Posterior cingulate gyrus (tissue), 11 donors: ENCODE results near the gene SLC52A3.
"Not testable (repeated sequence)": the region's sequence is repeated elsewhere in the genome, so short reads cannot be mapped to it uniquely, and the experiment has no call there.

ENCODE experiments used
- DNase-seq, 10 donors: peaks; one replicate each; pipeline versions ENCODE4 v3.0.0 to v3.0.0-alpha.2; 2020 to 2021; ENCODE audit warnings: mixed read lengths in 3 of 10
- intact Hi-C: fragments of 100-400 bp; cut with DNase I; formaldehyde crosslinking; loops from one replicate; pipeline ENCODE4 v1.15.1; 2023

Gene SLC52A3

GRCh38 chr20:768426-768978, at the start of gene SLC52A3:
SLC52A3 (minus strand) TSS chr20:768500; CDS start chr20:765774, 2,726 bp downstream.
- intact Hi-C loops: no loop called here
- DNase-seq: peak in 3 of 10 donors; percentile 31 to 88 (median 76)

- intact Hi-C loops: loop anchor here (1.0 to 10.0 kb wide), 2 partner anchors 140 to 289 kb away; no protein-coding TSS in a partner anchor
- peak in 9 of 10 donors; percentile 42 to 93 (median 62) for DNase-seq
Observed at GRCh38 chr20:815914-816606, 47.8 kb upstream of the SLC52A3 start.

GRCh38 chr20:815226-815625, 46.9 kb upstream of the SLC52A3 start:
- intact Hi-C loops: loop anchor here (10.0 kb wide), 1 partner anchor 290 kb away; no protein-coding TSS in a partner anchor
- DNase-seq: no peak

- no peak for DNase-seq
- intact Hi-C loops: loop anchor here (10.0 kb wide), 1 partner anchor 291 kb away; no protein-coding TSS in a partner anchor
Observed at GRCh38 chr20:813390-813789, 45.1 kb upstream of the SLC52A3 start.

- not testable (repeated sequence) for DNase-seq
- intact Hi-C loops: loop anchor here (10.0 kb wide), 1 partner anchor 292 kb away; no protein-coding TSS in a partner anchor
Observed at GRCh38 chr20:812435-812814, 44.1 kb upstream of the SLC52A3 start.

- DNase-seq: not testable (repeated sequence)
- intact Hi-C loops: loop anchor here (10.0 kb wide), 1 partner anchor 293 kb away; no protein-coding TSS in a partner anchor
Observed at GRCh38 chr20:811776-812434, 43.6 kb upstream of the SLC52A3 start.

GRCh38 chr20:805713-806112, 37.4 kb upstream of the SLC52A3 start:
- intact Hi-C loops: no loop called here
- DNase-seq: no peak

GRCh38 chr20:801678-802077, 33.4 kb upstream of the SLC52A3 start:
- intact Hi-C loops: no loop called here
- no peak for DNase-seq

GRCh38 chr20:800026-800425, 31.7 kb upstream of the SLC52A3 start:
- not testable (repeated sequence) for DNase-seq

GRCh38 chr20:798746-799145, 30.4 kb upstream of the SLC52A3 start:
- DNase-seq, intact Hi-C loops: not testable (repeated sequence)

More at GRCh38 chr20:800026-800425, 31.7 kb upstream of the SLC52A3 start:
- intact Hi-C loops: not testable (repeated sequence)

- intact Hi-C loops: no loop called here
- DNase-seq: no peak
Observed at GRCh38 chr20:796921-797320, 28.6 kb upstream of the SLC52A3 start.

- DNase-seq: no peak
- intact Hi-C loops: no loop called here
Observed at GRCh38 chr20:792248-792647, 23.9 kb upstream of the SLC52A3 start.

- no peak for DNase-seq
- intact Hi-C loops: no loop called here
Observed at GRCh38 chr20:791056-791455, 22.8 kb upstream of the SLC52A3 start.

- no peak for DNase-seq
Observed at GRCh38 chr20:787825-788224, 19.5 kb upstream of the SLC52A3 start.

GRCh38 chr20:779771-780170, 11.5 kb upstream of the SLC52A3 start:
- no peak for DNase-seq
- intact Hi-C loops: no loop called here

More at GRCh38 chr20:787825-788224, 19.5 kb upstream of the SLC52A3 start:
- intact Hi-C loops: no loop called here

GRCh38 chr20:776165-776564, 7.9 kb upstream of the SLC52A3 start:
- no peak for DNase-seq
- intact Hi-C loops: no loop called here

- DNase-seq: peak in 1 of 10 donors; percentile 67
- intact Hi-C loops: no loop called here
Observed at GRCh38 chr20:775679-776135, 7.4 kb upstream of the SLC52A3 start.

GRCh38 chr20:774660-775057, 6.4 kb upstream of the SLC52A3 start:
- intact Hi-C loops: no loop called here
- DNase-seq: no peak

GRCh38 chr20:774016-774659, 5.8 kb upstream of the SLC52A3 start:
- intact Hi-C loops: no loop called here

GRCh38 chr20:772806-773205, 4.5 kb upstream of the SLC52A3 start:
- no peak for DNase-seq

More at GRCh38 chr20:774016-774659, 5.8 kb upstream of the SLC52A3 start:
- DNase-seq: no peak

More at GRCh38 chr20:772806-773205, 4.5 kb upstream of the SLC52A3 start:
- intact Hi-C loops: no loop called here
